CD4-positive, alpha-beta T cell treated with Interleukin-2 at 100 ng/mL for 4 hours (primary cell): ENCODE results near the gene TCF7L2.

ENCODE experiments used
- DNase-seq: peaks from one replicate; pipeline ENCODE4 v3.0.0-alpha.2; 2020; ENCODE audit warnings: low spot score

TCF7L2 gene

GRCh38 chr10:113179265-113179664 lies 229.2 kb downstream of the TCF7L2 start:
- DNase-seq: peak; percentile 11

GRCh38 chr10:113179966-113180365 lies 229.9 kb downstream of the TCF7L2 start:
- no peak for DNase-seq

GRCh38 chr10:113180401-113181154 lies 230.5 kb downstream of the TCF7L2 start:
- no peak for DNase-seq

- DNase-seq: no peak
These were observed 232.1 kb downstream of the TCF7L2 start for GRCh38 chr10:113182154-113182553.

GRCh38 chr10:113183573-113183972 lies 233.5 kb downstream of the TCF7L2 start:
- DNase-seq: no peak

GRCh38 chr10:113187063-113187777 lies 237.2 kb downstream of the TCF7L2 start:
- no peak for DNase-seq

GRCh38 chr10:113199459-113199858 lies 249.4 kb downstream of the TCF7L2 start:
- DNase-seq: no peak

GRCh38 chr10:113202011-113202410 lies 252.0 kb downstream of the TCF7L2 start:
- DNase-seq: no peak

- DNase-seq: no peak
These were observed 257.9 kb downstream of the TCF7L2 start for GRCh38 chr10:113207924-113208323.

- no peak for DNase-seq
These were observed 263.0 kb downstream of the TCF7L2 start for GRCh38 chr10:113213035-113213434.

GRCh38 chr10:113214331-113214730 lies 264.3 kb downstream of the TCF7L2 start:
- DNase-seq: no peak

GRCh38 chr10:113216102-113216501 lies 266.1 kb downstream of the TCF7L2 start:
- no peak for DNase-seq
